Endothelial cell of umbilical vein (primary cell): Measurements from ENCODE around the gene SCGN. TPM values are rescaled to one million over a fixed set of nuclear protein-coding genes. Genes with fewer than 3 reads are reported as not detected.

Experiments used
- BruUV-seq: library from RNA; stranded (reverse); fragments of 400-500 nt; replicated peaks from 2 replicates; lab custom pipeline; 2021; lab: Mats Ljungman, UMichigan
- CTCF ChIA-PET: fragments of 300-600, 350-600 bp; sonication (Branson Sonifier 250); formaldehyde crosslinking; loops from one replicate; lab custom pipeline; 2021; ENCODE audit warnings: antibody characterized with exemption, inconsistent platforms; lab: Charles Lee
- POLR2A ChIA-PET: fragments of 300-600, 350-600 bp; sonication (Branson Sonifier 250); formaldehyde crosslinking; loops from one replicate; lab custom pipeline; 2021; ENCODE audit warnings: antibody characterized with exemption, inconsistent platforms; lab: Charles Lee
- DNase-seq: peaks from one replicate; pipeline ENCODE4 v3.0.0-alpha.2; 2011; ENCODE audit warnings: low read depth, low spot score
- FAIRE-seq: peaks from 2 replicates; lab custom pipeline; 2011; peaks lifted over from hg19 to GRCh38; lab: Jason Lieb, UNC
- H2AFZ ChIP-seq: 2 replicates; pipeline ENCODE4 v1.6.0; 2012; ENCODE audit warnings: low read depth, low read length, control low read depth, inconsistent platforms
- H3K27ac ChIP-seq: 2 replicates; pipeline ENCODE4 v1.5.1; 2011; ENCODE audit warnings: low read depth, mild to moderate bottlenecking, control low read depth, low read length, moderate library complexity; ENCODE audit not compliant: insufficient read depth
- H3K27me3 ChIP-seq, 2 experiments: 2 replicates each; pipeline versions ENCODE4 v1.6.0 to v1.6.1; 2011; ENCODE audit warnings: low read length in 2 of 2, mixed read lengths in 1 of 2; ENCODE audit not compliant: control insufficient read depth in 2 of 2, insufficient read depth in 2 of 2
- H3K36me3 ChIP-seq, 2 experiments: 2 replicates in 1 of 2; 3 replicates in 1 of 2; pipeline ENCODE4 v1.5.1; 2011; ENCODE audit warnings: low read length in 2 of 2, mild to moderate bottlenecking in 1 of 2, moderate library complexity in 1 of 2; ENCODE audit not compliant: control insufficient read depth in 2 of 2, insufficient read depth in 2 of 2; ENCODE audit errors: extremely low read depth in 1 of 2
- H3K4me1 ChIP-seq: 3 replicates; pipeline ENCODE4 v1.5.1; 2011; ENCODE audit warnings: mild to moderate bottlenecking, low read length; ENCODE audit not compliant: control insufficient read depth, insufficient read depth; ENCODE audit errors: extremely low read depth
- H3K4me2 ChIP-seq: 2 replicates; pipeline ENCODE4 v1.6.1; 2011; ENCODE audit warnings: low read length, control low read depth, mixed read lengths; ENCODE audit not compliant: insufficient read depth
- H3K4me3 ChIP-seq, 3 experiments: fragments of 200-600 bp in 1 of 3; sonication (generic), shearing (Covaris generic) in 1 of 3; replicated peaks in 1 of 3; 2 replicates each; pipeline ENCODE4 v1.5.1; 2011 to 2016; ENCODE audit warnings: control low read depth in 3 of 3, low read length in 3 of 3, mild to moderate bottlenecking in 2 of 3, inconsistent platforms in 1 of 3, low read depth in 1 of 3, moderate library complexity in 1 of 3; ENCODE audit not compliant: insufficient read depth in 1 of 3
- H3K79me2 ChIP-seq: 2 replicates; pipeline ENCODE4 v1.6.0; 2012; ENCODE audit warnings: low read length, inconsistent platforms; ENCODE audit not compliant: control insufficient read depth, insufficient read depth
- H3K9ac ChIP-seq: replicated peaks from 2 replicates; pipeline ENCODE3; 2011; ENCODE audit warnings: low read length, control low read depth; ENCODE audit not compliant: insufficient read depth; ENCODE audit errors: extremely low read depth
- H3K9me1 ChIP-seq: replicated peaks from 3 replicates; pipeline ENCODE4 v1.6.0; 2011; ENCODE audit warnings: mild to moderate bottlenecking, low read length; ENCODE audit not compliant: control insufficient read depth, insufficient read depth; ENCODE audit errors: extremely low read depth
- H3K9me3 ChIP-seq: replicated peaks from 2 replicates; pipeline ENCODE4 v1.5.1; 2012; ENCODE audit warnings: low read length, inconsistent platforms; ENCODE audit not compliant: control insufficient read depth, insufficient read depth
- H4K20me1 ChIP-seq: replicated peaks from 2 replicates; pipeline ENCODE3; 2011; ENCODE audit warnings: mild to moderate bottlenecking, low read length; ENCODE audit not compliant: control insufficient read depth, insufficient read depth; ENCODE audit errors: extremely low read depth
- EZH2 ChIP-seq: IDR thresholded peaks from 2 replicates; pipeline ENCODE4 v1.6.1; 2012; ENCODE audit warnings: borderline replicate concordance, low read depth, mild to moderate bottlenecking, moderate library complexity, low read length, inconsistent platforms; ENCODE audit not compliant: severe bottlenecking
- GATA2 ChIP-seq: IDR thresholded peaks from 2 replicates; pipeline ENCODE4 v1.7.0; 2011; ENCODE audit warnings: low read depth, mild to moderate bottlenecking, moderate library complexity, mixed read lengths, low read length; ENCODE audit not compliant: insufficient read length, insufficient read depth
- JUN ChIP-seq: IDR thresholded peaks from 2 replicates; pipeline ENCODE4 v1.6.1; 2011; ENCODE audit warnings: borderline replicate concordance, low read depth; ENCODE audit not compliant: insufficient read length, insufficient read depth
- MAX ChIP-seq: IDR thresholded peaks from 2 replicates; pipeline ENCODE4 v1.6.1; 2011; ENCODE audit not compliant: insufficient read depth, insufficient read length
- MYC ChIP-seq: IDR thresholded peaks from one replicate; pipeline ENCODE4 v1.6.1; 2011; ENCODE audit warnings: mild to moderate bottlenecking, low read depth, low read length
- POLR2A ChIP-seq: IDR thresholded peaks from 2 replicates; pipeline ENCODE4 v1.6.1; 2012; ENCODE audit warnings: low read depth, mild to moderate bottlenecking, control low read depth, low read length
- POLR2AphosphoS5 ChIP-seq: IDR thresholded peaks from 2 replicates; pipeline ENCODE4 v1.6.1; 2012; ENCODE audit warnings: low read depth, mild to moderate bottlenecking, control low read depth, low read length, moderate library complexity; ENCODE audit not compliant: insufficient read depth
- dilution Hi-C: fragments of 300-500 bp; cut with MboI; formaldehyde crosslinking; loops from one replicate; pipeline ENCODE4 v1.15.0; 2019; ENCODE audit warnings: low sequenced_read_pairs; ENCODE audit not compliant: extremely low pct_ligation_motif_present
- intact Hi-C: fragments of 100-400 bp; cut with micrococcal nuclease; formaldehyde crosslinking; loops from one replicate; pipeline ENCODE4 v1.10.0; 2022
- polyA plus RNA-seq, 4 experiments: library from polyadenylated mRNA; depleted of rRNA in 3 of 4; stranded (reverse) in 3 of 4; unstranded in 1 of 4; fragments of >200 nt; gene quantifications; 2 replicates each; pipeline versions ENCODE4 v1.2.1 to v1.2.3, GENCODE V29; 2011 to 2012; ENCODE audit warnings: missing spikeins in 1 of 4
- total RNA-seq: library from RNA; stranded (reverse); gene quantifications from 2 replicates; pipeline ENCODE4 v1.2.3, GENCODE V29; 2021
- TF ChIP-seq, protein P1 (sequence below), 2 donors: IDR thresholded peaks; 1 replicate in 1 of 2; 2 replicates in 1 of 2; pipeline ENCODE4 v1.5.1; 2011; ENCODE audit warnings: low read length in 2 of 2, mild to moderate bottlenecking in 2 of 2, moderate library complexity in 2 of 2, control low read depth in 1 of 2, inconsistent platforms in 1 of 2, low read depth in 1 of 2; ENCODE audit not compliant: insufficient read depth in 1 of 2; ENCODE audit errors: extremely low read depth in 1 of 2

The SCGN gene
- total and polyA plus RNA-seq, 2 donors (not counting 3 experiments of a cell fraction or from before 2014, with no cell fraction given) = not detected

DNA sequence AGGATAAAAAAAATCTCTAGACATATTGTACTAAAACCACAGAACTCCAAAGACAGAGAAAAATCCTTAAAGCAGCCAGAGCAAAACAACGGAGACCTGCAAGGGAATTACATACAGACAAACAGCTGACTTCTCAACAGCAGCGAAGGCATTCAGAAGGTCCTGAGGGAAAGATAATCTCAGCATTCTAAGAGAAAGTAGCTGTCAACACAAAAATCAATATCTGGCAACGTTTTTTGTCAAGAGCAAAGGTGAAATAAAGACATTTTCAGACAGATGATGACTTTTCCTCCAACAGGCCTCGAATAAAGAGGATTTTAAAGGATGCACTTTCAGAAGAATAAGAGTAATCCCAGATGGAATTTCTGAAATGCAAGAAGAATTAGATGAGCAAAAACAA is 6.1 kb upstream of the SCGN start:
- Histone ChIP-seq H3K4me1 (no peaks in the 10 kb centered on the region), H3K9me1 (no peaks in the 10 kb centered on the region), H3K27ac (no peak overlapping the region), H3K27me3 (peaks cover 0 to 8% of the 10 kb centered on the region in 2 experiments), H3K4me2 (no peak overlapping the region), H4K20me1 (no peaks in the 10 kb centered on the region), H3K9ac (no peak overlapping the region), H3K4me3 (no peak overlapping the region), H3K79me2 (no peaks in the 10 kb centered on the region), H2AFZ (no peak overlapping the region), H3K36me3 (no peaks in the 10 kb centered on the region), H3K9me3 (no peaks in the 10 kb centered on the region)
- no peak for TF ChIP-seq JUN
- no peak for TF ChIP-seq EZH2
- TF ChIP-seq POLR2AphosphoS5 = no peak
- TF ChIP-seq GATA2 = no peak
- no peak for TF ChIP-seq POLR2A
- no peak for TF ChIP-seq MYC
- no peak for TF ChIP-seq MAX
- TF ChIP-seq, protein P1, sequence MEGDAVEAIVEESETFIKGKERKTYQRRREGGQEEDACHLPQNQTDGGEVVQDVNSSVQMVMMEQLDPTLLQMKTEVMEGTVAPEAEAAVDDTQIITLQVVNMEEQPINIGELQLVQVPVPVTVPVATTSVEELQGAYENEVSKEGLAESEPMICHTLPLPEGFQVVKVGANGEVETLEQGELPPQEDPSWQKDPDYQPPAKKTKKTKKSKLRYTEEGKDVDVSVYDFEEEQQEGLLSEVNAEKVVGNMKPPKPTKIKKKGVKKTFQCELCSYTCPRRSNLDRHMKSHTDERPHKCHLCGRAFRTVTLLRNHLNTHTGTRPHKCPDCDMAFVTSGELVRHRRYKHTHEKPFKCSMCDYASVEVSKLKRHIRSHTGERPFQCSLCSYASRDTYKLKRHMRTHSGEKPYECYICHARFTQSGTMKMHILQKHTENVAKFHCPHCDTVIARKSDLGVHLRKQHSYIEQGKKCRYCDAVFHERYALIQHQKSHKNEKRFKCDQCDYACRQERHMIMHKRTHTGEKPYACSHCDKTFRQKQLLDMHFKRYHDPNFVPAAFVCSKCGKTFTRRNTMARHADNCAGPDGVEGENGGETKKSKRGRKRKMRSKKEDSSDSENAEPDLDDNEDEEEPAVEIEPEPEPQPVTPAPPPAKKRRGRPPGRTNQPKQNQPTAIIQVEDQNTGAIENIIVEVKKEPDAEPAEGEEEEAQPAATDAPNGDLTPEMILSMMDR (IDR thresholded peaks at IDR 0.05; ENCODE audit: extremely low read depth in 1 of 2, insufficient read depth in 1 of 2, low read depth in 1 of 2, low read length in 2 of 2) = no peak
- no peak for DNase-seq
- POLR2A ChIA-PET = no interaction called here
- intact Hi-C loops = no loop called here
- no peak for FAIRE-seq
- no TSS peak for BruUV-seq
- CTCF ChIA-PET = interaction anchor here (1.0 kb wide), 1 partner anchor 73 kb away, joined by 3 read pairs; no protein-coding TSS in a partner anchor
- dilution Hi-C loops = no loop called here
